ENCODE results near the gene KRTAP4-12. TPM values are rescaled to one million over a fixed set of nuclear protein-coding genes. Genes with fewer than 3 reads are reported as not detected.
"Not testable (repeated sequence)": the region's sequence is repeated elsewhere in the genome, so short reads cannot be mapped to it uniquely, and the experiment has no call there.

The KRTAP4-12 gene
- polyA plus RNA-seq, 1 donor (not counting 4 experiments of a cell fraction or from before 2014, with no cell fraction given) = not detected

GRCh38 chr17:41107941-41108450 lies 16.0 kb downstream of the KRTAP4-12 start:
- dilution Hi-C loops (cut with MboI; ENCODE audit: extremely low pct_ligation_motif_present, low sequenced_read_pairs) = no loop called here
- Histone ChIP-seq H3K9me1 (ENCODE audit: control insufficient read depth, extremely low read depth, insufficient read depth, low read length) (no peaks in the 10 kb centered on the region), H3K27ac (ENCODE audit: control insufficient read depth, insufficient read depth, low read length) (no peak overlapping the region), H3K9me3 (ENCODE audit: control insufficient read depth, low read depth, low read length) (no peaks in the 10 kb centered on the region), H4K20me1 (ENCODE audit: control insufficient read depth, extremely low read depth, insufficient read depth, low read length) (no peaks in the 10 kb centered on the region), H3K4me1 (ENCODE audit: control insufficient read depth, extremely low read depth, insufficient read depth, low read length) (peaks cover 13% of the 10 kb centered on the region), H3K79me2 (ENCODE audit: control insufficient read depth, insufficient read depth, low read length) (no peaks in the 10 kb centered on the region), H3K36me3 (ENCODE audit: control insufficient read depth in 2 of 2, extremely low read depth in 1 of 2, insufficient read depth in 2 of 2, low read length in 2 of 2) (no peaks in the 10 kb centered on the region), H2AFZ (ENCODE audit: control insufficient read depth, low read length) (no peak overlapping the region), H3K4me2 (ENCODE audit: control insufficient read depth, extremely low read depth, insufficient read depth, low read depth, low read length) (no peak overlapping the region), H3K4me3 (ENCODE audit: control insufficient read depth in 2 of 3, extremely low read depth in 1 of 3, insufficient read depth in 2 of 3, low read depth in 1 of 3, low read length in 3 of 3) (no peak overlapping the region), H3K9ac (ENCODE audit: control insufficient read depth, extremely low read depth, insufficient read depth, low read length) (no peak overlapping the region), H3K27me3 (ENCODE audit: control insufficient read depth, extremely low read depth, insufficient read depth, low read length) (no peaks in the 10 kb centered on the region)
- FAIRE-seq = no peak
- DNase-seq (ENCODE audit: low read depth, low spot score) = no peak
- no peak for TF ChIP-seq CTCF (optimal IDR thresholded peaks at IDR 0.05 in 1 of 3, IDR thresholded peaks at IDR 0.05 in 1 of 3, conservative IDR thresholded peaks at IDR 0.05 in 1 of 3; ENCODE audit: extremely low read depth in 1 of 3, insufficient read depth in 2 of 3, low read length in 3 of 3)
- no peak for TF ChIP-seq EZH2 (IDR thresholded peaks at IDR 0.05; ENCODE audit: low read length)

GRCh38 chr17:41105347-41105746 lies 18.6 kb downstream of the KRTAP4-12 start, which contains the start of gene KRTAP4-9:
KRTAP4-9 (plus strand) TSS chr17:41105389; CDS start chr17:41105389, 0 bp downstream.
- H3K4me2 ChIP-seq (ENCODE audit: control insufficient read depth, extremely low read depth, insufficient read depth, low read depth, low read length); H3K9ac ChIP-seq (ENCODE audit: control insufficient read depth, extremely low read depth, insufficient read depth, low read length); H4K20me1 ChIP-seq (ENCODE audit: control insufficient read depth, extremely low read depth, insufficient read depth, low read length); H3K27ac ChIP-seq (ENCODE audit: control insufficient read depth, insufficient read depth, low read length); H3K9me1 ChIP-seq (ENCODE audit: control insufficient read depth, extremely low read depth, insufficient read depth, low read length); dilution Hi-C loops (cut with MboI; ENCODE audit: extremely low pct_ligation_motif_present, low sequenced_read_pairs); H2AFZ ChIP-seq (ENCODE audit: control insufficient read depth, low read length); H3K27me3 ChIP-seq (ENCODE audit: control insufficient read depth, extremely low read depth, insufficient read depth, low read length); H3K4me3 ChIP-seq (ENCODE audit: control insufficient read depth in 2 of 3, extremely low read depth in 1 of 3, insufficient read depth in 2 of 3, low read depth in 1 of 3, low read length in 3 of 3); H3K36me3 ChIP-seq (ENCODE audit: control insufficient read depth in 2 of 2, extremely low read depth in 1 of 2, insufficient read depth in 2 of 2, low read length in 2 of 2); H3K79me2 ChIP-seq (ENCODE audit: control insufficient read depth, insufficient read depth, low read length); FAIRE-seq; H3K9me3 ChIP-seq (ENCODE audit: control insufficient read depth, low read depth, low read length); DNase-seq (ENCODE audit: low read depth, low spot score): not testable (repeated sequence)
- peaks cover 13% of the 10 kb centered on the region for H3K4me1 ChIP-seq (ENCODE audit: control insufficient read depth, extremely low read depth, insufficient read depth, low read length)

- H3K9me3 ChIP-seq (ENCODE audit: control insufficient read depth, low read depth, low read length); H3K9ac ChIP-seq (ENCODE audit: control insufficient read depth, extremely low read depth, insufficient read depth, low read length); H3K4me3 ChIP-seq (ENCODE audit: control insufficient read depth in 2 of 3, extremely low read depth in 1 of 3, insufficient read depth in 2 of 3, low read depth in 1 of 3, low read length in 3 of 3); H2AFZ ChIP-seq (ENCODE audit: control insufficient read depth, low read length); H3K27ac ChIP-seq (ENCODE audit: control insufficient read depth, insufficient read depth, low read length); dilution Hi-C loops (cut with MboI; ENCODE audit: extremely low pct_ligation_motif_present, low sequenced_read_pairs); H3K4me2 ChIP-seq (ENCODE audit: control insufficient read depth, extremely low read depth, insufficient read depth, low read depth, low read length); H4K20me1 ChIP-seq (ENCODE audit: control insufficient read depth, extremely low read depth, insufficient read depth, low read length); H3K9me1 ChIP-seq (ENCODE audit: control insufficient read depth, extremely low read depth, insufficient read depth, low read length); H3K36me3 ChIP-seq (ENCODE audit: control insufficient read depth in 2 of 2, extremely low read depth in 1 of 2, insufficient read depth in 2 of 2, low read length in 2 of 2); H3K27me3 ChIP-seq (ENCODE audit: control insufficient read depth, extremely low read depth, insufficient read depth, low read length); H3K79me2 ChIP-seq (ENCODE audit: control insufficient read depth, insufficient read depth, low read length): not testable (repeated sequence)
- H3K4me1 ChIP-seq (ENCODE audit: control insufficient read depth, extremely low read depth, insufficient read depth, low read length) = peaks cover 20% of the 10 kb centered on the region
- DNase-seq (ENCODE audit: low read depth, low spot score) (peak; percentile 44), FAIRE-seq (peak; percentile 97)
Measured at GRCh38 chr17:41104386-41105038, 19.5 kb downstream of the KRTAP4-12 start.
